CD8-positive, alpha-beta memory T cell (primary cell): ENCODE results near the gene MYD88. TPM values are rescaled to one million over a fixed set of nuclear protein-coding genes. Genes with fewer than 3 reads are reported as not detected.

Source experiments
- CTCF ChIA-PET: fragments of 350-600 bp; sonication (Branson Sonifier 250); formaldehyde crosslinking; loops from one replicate; lab custom pipeline; 2021; ENCODE audit warnings: antibody characterized with exemption; lab: Charles Lee
- POLR2A ChIA-PET: fragments of 350-600 bp; sonication (Branson Sonifier 250); formaldehyde crosslinking; loops from one replicate; lab custom pipeline; 2021; ENCODE audit warnings: antibody characterized with exemption; lab: Charles Lee
- DNase-seq, 5 donors: peaks; one replicate each; pipeline versions ENCODE4 v3.0.0 to v3.0.0-alpha.2; 2020 to 2022; ENCODE audit warnings: mixed read lengths in 1 of 5
- H3K27ac ChIP-seq: one replicate; pipeline ENCODE4 v1.7.0; 2013; ENCODE audit warnings: low read depth, mild to moderate bottlenecking, low read length, moderate library complexity
- H3K27me3 ChIP-seq: 2 replicates; pipeline ENCODE4 v1.7.0; 2013; ENCODE audit warnings: low read length, mild to moderate bottlenecking; ENCODE audit not compliant: insufficient read depth, poor library complexity, severe bottlenecking
- H3K36me3 ChIP-seq: 2 replicates; pipeline ENCODE4 v1.7.0; 2013; ENCODE audit warnings: mild to moderate bottlenecking, low read length, moderate library complexity; ENCODE audit not compliant: insufficient read depth
- H3K4me1 ChIP-seq: 2 replicates; pipeline ENCODE4 v1.7.0; 2013; ENCODE audit warnings: mild to moderate bottlenecking, low read length, moderate library complexity; ENCODE audit not compliant: insufficient read depth
- H3K4me3 ChIP-seq: 2 replicates; pipeline ENCODE4 v1.7.0; 2013; ENCODE audit warnings: mild to moderate bottlenecking, low read length
- H3K9me3 ChIP-seq: 2 replicates; pipeline ENCODE4 v1.7.0; 2013; ENCODE audit warnings: mild to moderate bottlenecking, low read length
- H3K27ac Mint-ChIP-seq, 8 donors: one replicate each; pipeline ENCODE4 v1.8.0; 2020 to 2021; ENCODE audit warnings: mixed read lengths in 8 of 8, mild to moderate bottlenecking in 6 of 8, inconsistent platforms in 3 of 8, moderate library complexity in 3 of 8
- H3K27me3 Mint-ChIP-seq, 2 donors: one replicate each; pipeline ENCODE4 v1.8.0; 2020 to 2021; ENCODE audit warnings: mixed read lengths in 2 of 2, mild to moderate bottlenecking in 1 of 2, moderate library complexity in 1 of 2
- H3K36me3 Mint-ChIP-seq, 3 donors: one replicate each; pipeline ENCODE4 v1.8.0; 2020 to 2021; ENCODE audit warnings: mixed read lengths in 3 of 3, inconsistent platforms in 1 of 3, mild to moderate bottlenecking in 1 of 3
- H3K4me1 Mint-ChIP-seq, 3 donors: one replicate each; pipeline ENCODE4 v1.8.0; 2020 to 2021; ENCODE audit warnings: mixed read lengths in 3 of 3, inconsistent platforms in 1 of 3, mild to moderate bottlenecking in 1 of 3
- H3K4me3 Mint-ChIP-seq, 7 donors: one replicate each; pipeline ENCODE4 v1.8.0; 2020 to 2021; ENCODE audit warnings: mixed read lengths in 7 of 7, mild to moderate bottlenecking in 6 of 7, moderate library complexity in 4 of 7, inconsistent platforms in 2 of 7
- H3K9me3 Mint-ChIP-seq, 5 donors: one replicate each; pipeline ENCODE4 v1.8.0; 2020 to 2022; ENCODE audit warnings: mixed read lengths in 5 of 5, mild to moderate bottlenecking in 3 of 5, moderate library complexity in 2 of 5, inconsistent platforms in 1 of 5
- polyA plus RNA-seq: library from polyadenylated mRNA; unstranded; fragments of 300-500 nt; fragmentation: Illumina TruSeq; gene quantifications from one replicate; pipeline ENCODE4 v1.2.3, GENCODE V29; 2021
- total RNA-seq, 2 experiments: library from RNA; stranded (reverse); gene quantifications; one replicate each; pipeline ENCODE4 v1.2.3, GENCODE V29; 2021

Gene MYD88
- total and polyA plus RNA-seq, 3 experiments from 2014 or later, result 32.9 to 108 (median 35.9) TPM

GRCh38 chr3:38142959-38143358 is 4.5 kb downstream of the MYD88 start:
- Mint-ChIP-seq H3K9me3 (peaks cover 13 to 21% (median 18%) of the 10 kb centered on the region in 5 donors), H3K4me1 (peaks cover 33 to 39% (median 34%) of the 10 kb centered on the region in 3 donors), H3K27ac (peak overlapping the region in 2 of 8 donors; percentile 12 to 24), H3K36me3 (peaks cover 18 to 36% (median 23%) of the 10 kb centered on the region in 3 donors), H3K4me3 (peak overlapping the region in 1 of 7 donors; percentile 96), H3K27me3 (peaks cover 0 to 2% of the 10 kb centered on the region in 2 donors)
- peaks cover 9% of the 10 kb centered on the region for H3K36me3 ChIP-seq
- no peak for DNase-seq
- CTCF ChIA-PET, result interaction anchor here (1.3 to 7.7 kb wide), 2 partner anchors 14 to 22 kb away, joined by 3 to 60 read pairs; partner anchors contain the start of gene OXSR1
- no peak overlapping the region for H3K4me3 ChIP-seq
- peaks cover 11% of the 10 kb centered on the region for H3K9me3 ChIP-seq
- H3K27me3 ChIP-seq, result no peaks in the 10 kb centered on the region
- H3K4me1 ChIP-seq, result peaks cover 21% of the 10 kb centered on the region
- POLR2A ChIA-PET, result interaction anchor here (1.1 kb wide), 1 partner anchor 22 kb away, joined by 3 read pairs; the partner anchor contains the start of gene OXSR1
- H3K27ac ChIP-seq, result no peak overlapping the region

GRCh38 chr3:38143511-38143910 is 5.0 kb downstream of the MYD88 start:
- H3K27me3 ChIP-seq, result no peaks in the 10 kb centered on the region
- H3K9me3 ChIP-seq, result peaks cover 11% of the 10 kb centered on the region
- peak overlapping the region in 1 of 8 donors; percentile 36 for H3K27ac Mint-ChIP-seq
- peaks cover 18 to 31% (median 23%) of the 10 kb centered on the region in 3 donors for H3K36me3 Mint-ChIP-seq
- peaks cover 9% of the 10 kb centered on the region for H3K36me3 ChIP-seq
- no peak overlapping the region for H3K4me3 Mint-ChIP-seq
- peaks cover 28 to 34% (median 29%) of the 10 kb centered on the region in 3 donors for H3K4me1 Mint-ChIP-seq
- ChIA-PET CTCF (interaction anchor here (7.7 kb wide), 1 partner anchor 21 kb away, joined by 60 read pairs; the partner anchor contains the start of gene OXSR1), POLR2A (interaction anchor here (1.1 kb wide), 1 partner anchor 21 kb away, joined by 3 read pairs; the partner anchor contains the start of gene OXSR1)
- H3K27ac ChIP-seq, result no peak overlapping the region
- H3K4me3 ChIP-seq, result no peak overlapping the region
- H3K27me3 Mint-ChIP-seq, result peaks cover 0 to 2% of the 10 kb centered on the region in 2 donors
- H3K9me3 Mint-ChIP-seq, result peaks cover 13 to 21% (median 18%) of the 10 kb centered on the region in 5 donors
- DNase-seq, result no peak
- peaks cover 18% of the 10 kb centered on the region for H3K4me1 ChIP-seq

DNA sequence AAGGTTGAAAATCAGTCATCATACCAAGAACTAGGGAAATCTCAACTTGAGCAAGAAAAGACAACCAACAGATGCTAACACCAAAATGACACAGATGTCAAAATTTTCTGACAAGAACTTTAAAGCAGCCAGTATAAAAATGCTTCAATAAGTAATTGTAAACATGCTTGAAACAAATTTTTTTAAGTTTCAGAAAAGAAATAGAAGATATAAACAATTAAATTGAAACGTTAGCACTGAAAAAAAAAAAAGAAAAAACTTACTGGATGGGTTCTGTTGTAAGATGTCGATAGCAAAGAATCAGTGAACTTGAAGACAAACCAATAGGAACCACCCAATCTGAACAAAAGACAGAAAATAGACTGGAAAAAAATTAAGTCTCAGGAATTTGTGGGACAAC is 8.0 kb downstream of the MYD88 start:
- Mint-ChIP-seq H3K4me1 (peaks cover 16 to 21% (median 20%) of the 10 kb centered on the region in 3 donors), H3K4me3 (no peak overlapping the region), H3K36me3 (peaks cover 11 to 23% (median 12%) of the 10 kb centered on the region in 3 donors), H3K27ac (no peak overlapping the region), H3K27me3 (peaks cover 0 to 2% of the 10 kb centered on the region in 2 donors), H3K9me3 (peaks cover 13 to 21% (median 18%) of the 10 kb centered on the region in 5 donors)
- H3K4me3 ChIP-seq, result no peak overlapping the region
- ChIA-PET POLR2A (interaction anchor here (2.3 kb wide), 1 partner anchor 19 kb away, joined by 5 read pairs; the partner anchor contains the start of gene OXSR1), CTCF (no interaction called here)
- H3K27ac ChIP-seq, result no peak overlapping the region
- H3K4me1 ChIP-seq, result peaks cover 8% of the 10 kb centered on the region
- no peaks in the 10 kb centered on the region for H3K27me3 ChIP-seq
- no peak for DNase-seq
- H3K9me3 ChIP-seq, result peaks cover 11% of the 10 kb centered on the region
- peaks cover 5% of the 10 kb centered on the region for H3K36me3 ChIP-seq

GRCh38 chr3:38147421-38147820 is 9.0 kb downstream of the MYD88 start:
- H3K4me3 Mint-ChIP-seq, result no peak overlapping the region
- H3K4me1 Mint-ChIP-seq, result peaks cover 17 to 25% (median 25%) of the 10 kb centered on the region in 3 donors
- H3K27ac Mint-ChIP-seq, result peak overlapping the region in 1 of 8 donors; percentile 15
- Histone ChIP-seq H3K36me3 (no peaks in the 10 kb centered on the region), H3K9me3 (peaks cover 11% of the 10 kb centered on the region), H3K27ac (no peak overlapping the region), H3K4me3 (no peak overlapping the region), H3K4me1 (peaks cover 13% of the 10 kb centered on the region), H3K27me3 (no peaks in the 10 kb centered on the region)
- H3K36me3 Mint-ChIP-seq, result peaks cover 3 to 23% (median 4%) of the 10 kb centered on the region in 3 donors
- peaks cover 13 to 21% (median 18%) of the 10 kb centered on the region in 5 donors for H3K9me3 Mint-ChIP-seq
- DNase-seq, result no peak
- CTCF ChIA-PET, result interaction anchor here (1.2 kb wide), 1 partner anchor 105 kb away, joined by 3 read pairs; no protein-coding TSS in a partner anchor
- H3K27me3 Mint-ChIP-seq, result no peaks in the 10 kb centered on the region
- POLR2A ChIA-PET, result no interaction called here

- Mint-ChIP-seq H3K36me3 (peaks cover 0 to 23% (median 4%) of the 10 kb centered on the region in 3 donors), H3K27me3 (no peaks in the 10 kb centered on the region), H3K9me3 (peaks cover 13 to 21% (median 18%) of the 10 kb centered on the region in 5 donors), H3K27ac (no peak overlapping the region), H3K4me1 (peaks cover 19 to 32% (median 30%) of the 10 kb centered on the region in 3 donors), H3K4me3 (no peak overlapping the region)
- H3K27ac ChIP-seq, result no peak overlapping the region
- H3K4me1 ChIP-seq, result peaks cover 13% of the 10 kb centered on the region
- no peaks in the 10 kb centered on the region for H3K36me3 ChIP-seq
- DNase-seq, result no peak
- CTCF ChIA-PET, result interaction anchor here (1.2 kb wide), 1 partner anchor 104 kb away, joined by 3 read pairs; no protein-coding TSS in a partner anchor
- POLR2A ChIA-PET, result no interaction called here
- no peak overlapping the region for H3K4me3 ChIP-seq
- no peaks in the 10 kb centered on the region for H3K27me3 ChIP-seq
- peaks cover 11% of the 10 kb centered on the region for H3K9me3 ChIP-seq
Observed at GRCh38 chr3:38148311-38148882, 9.9 kb downstream of the MYD88 start.

- ChIA-PET POLR2A (no interaction called here), CTCF (no interaction called here)
- DNase-seq, result no peak
- H3K36me3 ChIP-seq, result no peaks in the 10 kb centered on the region
- no peaks in the 10 kb centered on the region for H3K27me3 ChIP-seq
- peaks cover 19 to 32% (median 30%) of the 10 kb centered on the region in 3 donors for H3K4me1 Mint-ChIP-seq
- no peaks in the 10 kb centered on the region for H3K27me3 Mint-ChIP-seq
- H3K9me3 ChIP-seq, result peaks cover 11% of the 10 kb centered on the region
- peaks cover 13 to 21% (median 18%) of the 10 kb centered on the region in 5 donors for H3K9me3 Mint-ChIP-seq
- peak overlapping the region in 4 of 8 donors; percentile 24 to 91 (median 56) for H3K27ac Mint-ChIP-seq
- H3K36me3 Mint-ChIP-seq, result peaks cover 0 to 23% (median 4%) of the 10 kb centered on the region in 3 donors
- H3K27ac ChIP-seq, result peak overlapping the region; percentile 12
- H3K4me3 Mint-ChIP-seq, result no peak overlapping the region
- peaks cover 13% of the 10 kb centered on the region for H3K4me1 ChIP-seq
- no peak overlapping the region for H3K4me3 ChIP-seq
Observed at GRCh38 chr3:38149708-38150107, 11.2 kb downstream of the MYD88 start.

- ChIA-PET CTCF (no interaction called here), POLR2A (no interaction called here)
- Histone ChIP-seq H3K36me3 (no peaks in the 10 kb centered on the region), H3K27ac (peak overlapping the region; percentile 52), H3K9me3 (peaks cover 10% of the 10 kb centered on the region), H3K4me3 (no peak overlapping the region), H3K4me1 (peaks cover 13% of the 10 kb centered on the region), H3K27me3 (no peaks in the 10 kb centered on the region)
- peaks cover 19 to 32% (median 30%) of the 10 kb centered on the region in 3 donors for H3K4me1 Mint-ChIP-seq
- H3K36me3 Mint-ChIP-seq, result peaks cover 0 to 17% (median 4%) of the 10 kb centered on the region in 3 donors
- no peak for DNase-seq
- no peaks in the 10 kb centered on the region for H3K27me3 Mint-ChIP-seq
- H3K9me3 Mint-ChIP-seq, result peaks cover 5 to 16% (median 13%) of the 10 kb centered on the region in 5 donors
- no peak overlapping the region for H3K4me3 Mint-ChIP-seq
- H3K27ac Mint-ChIP-seq, result peak overlapping the region; percentile 26 to 96 (median 89)
Observed at GRCh38 chr3:38150780-38151528, 12.5 kb downstream of the MYD88 start.
